Measurements from ENCODE around the gene RSPH9.

RSPH9 gene

DNA sequence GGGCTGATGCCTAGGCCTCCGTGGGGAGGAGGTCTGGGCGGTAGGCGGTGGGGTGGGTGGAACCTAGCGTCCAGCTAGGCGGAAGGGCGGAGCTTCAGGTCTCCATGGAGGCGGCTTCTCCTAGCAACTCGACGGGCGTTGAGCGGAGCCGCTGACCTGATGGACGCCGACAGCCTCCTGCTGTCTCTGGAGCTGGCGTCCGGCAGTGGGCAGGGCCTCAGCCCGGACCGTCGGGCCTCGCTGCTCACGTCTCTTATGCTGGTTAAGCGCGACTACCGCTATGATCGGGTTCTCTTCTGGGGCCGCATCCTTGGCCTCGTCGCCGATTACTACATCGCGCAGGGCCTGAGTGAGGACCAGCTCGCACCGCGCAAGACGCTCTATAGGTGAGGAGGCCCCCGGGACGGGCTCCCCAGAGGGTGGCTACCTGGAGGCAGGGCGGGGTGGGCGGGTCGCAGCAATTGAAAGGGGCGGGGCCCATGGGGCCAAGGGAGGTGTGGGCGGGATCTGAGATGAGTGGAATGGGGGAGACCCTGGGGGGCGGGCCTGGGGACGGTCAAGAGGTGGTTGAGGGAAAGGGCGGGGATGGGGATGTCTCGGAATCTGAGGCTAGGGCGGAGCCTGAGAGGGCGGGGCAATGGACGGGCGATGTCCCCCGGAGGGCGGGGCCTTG is at the start of gene RSPH9:
TSS of gene RSPH9 (plus strand) at position 97 of the 673 bp plus-strand sequence. CDS start at position 160, 63 bp downstream.
- DNase-seq, result no peak

DNA sequence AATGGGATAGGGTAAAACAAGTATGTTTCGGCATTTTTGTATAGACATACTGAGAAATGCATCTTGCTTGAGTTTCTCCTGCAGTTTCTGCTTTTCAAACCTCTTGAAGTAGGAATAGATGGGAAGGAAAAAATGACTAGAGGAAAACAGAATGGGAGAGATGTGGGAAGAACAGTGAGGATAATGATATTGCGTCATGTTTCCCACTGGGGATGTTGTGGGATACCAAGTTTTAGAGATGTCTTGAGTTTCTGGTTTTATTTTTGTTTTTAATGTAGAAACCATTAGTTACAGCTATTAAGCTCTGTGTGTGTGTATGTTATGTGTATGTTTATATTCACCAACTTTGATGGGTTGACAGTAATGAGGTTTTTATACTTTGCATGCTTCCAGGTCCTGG is 44.2 kb upstream of the RSPH9 start:
- DNase-seq, result no peak

DNA sequence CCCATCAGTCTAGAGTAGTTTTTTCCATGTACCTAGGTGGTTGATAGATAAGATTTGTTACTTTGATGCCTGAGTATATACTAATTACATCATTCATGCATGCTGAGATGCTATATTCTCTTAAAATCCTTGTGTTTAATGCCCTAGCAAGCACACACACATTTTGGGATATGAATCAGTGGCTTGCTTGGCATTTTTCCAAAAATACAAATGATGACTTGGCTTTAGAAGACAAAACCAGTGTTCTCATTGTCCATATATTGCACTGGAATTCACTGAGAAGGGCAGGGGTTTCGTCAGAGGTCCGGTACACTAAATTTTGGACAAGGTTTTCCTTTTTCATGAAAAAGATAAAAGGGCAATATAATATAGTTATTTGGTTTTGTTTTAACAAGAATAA is 40.7 kb upstream of the RSPH9 start:
- DNase-seq, result no peak

DNA sequence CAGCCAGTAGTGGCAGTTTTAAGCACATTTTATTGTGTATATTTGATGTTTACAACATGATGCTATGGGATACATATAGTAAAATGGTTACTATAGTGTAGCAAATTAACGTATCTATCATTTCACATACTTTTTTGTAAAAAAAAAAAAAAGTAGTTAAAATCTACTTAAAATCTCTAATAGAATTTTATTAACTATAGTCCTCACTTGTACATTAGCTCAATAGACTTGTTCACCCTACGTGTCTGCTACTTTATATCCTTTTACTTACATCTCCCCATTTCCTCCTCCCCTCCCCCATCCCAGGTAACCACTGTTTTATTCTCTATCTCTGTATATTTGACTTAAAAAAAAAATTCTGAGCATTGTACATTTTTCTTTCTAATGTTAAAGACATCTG is 38.8 kb upstream of the RSPH9 start:
- no peak for DNase-seq

GRCh38 chr6:43608310-43608763 is 36.5 kb upstream of the RSPH9 start:
- DNase-seq, result peak; percentile 65 to 70

GRCh38 chr6:43608807-43609206 is 36.0 kb upstream of the RSPH9 start:
- no peak for DNase-seq

- DNase-seq, result no peak
Observed at GRCh38 chr6:43609402-43609801, 35.4 kb upstream of the RSPH9 start.

DNA sequence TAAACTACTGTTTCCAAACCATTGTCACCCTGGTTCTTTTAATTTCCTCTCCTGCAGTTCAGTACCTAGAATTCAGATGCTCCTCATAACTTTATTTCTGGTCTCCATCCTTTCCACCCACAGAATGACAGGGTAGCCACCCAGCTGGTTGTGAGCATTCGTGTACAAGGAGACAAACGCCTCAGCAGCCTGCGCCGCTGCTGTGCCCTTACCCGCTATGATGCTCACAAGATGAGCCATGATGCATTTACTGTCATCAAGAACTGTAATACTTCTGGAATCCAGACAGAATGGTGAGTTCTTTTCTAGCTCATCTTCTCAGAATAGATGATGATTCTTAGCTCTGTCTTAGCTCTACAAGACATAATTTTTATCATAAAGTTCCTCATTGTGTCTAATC is 34.4 kb upstream of the RSPH9 start:
- no peak for DNase-seq

DNA sequence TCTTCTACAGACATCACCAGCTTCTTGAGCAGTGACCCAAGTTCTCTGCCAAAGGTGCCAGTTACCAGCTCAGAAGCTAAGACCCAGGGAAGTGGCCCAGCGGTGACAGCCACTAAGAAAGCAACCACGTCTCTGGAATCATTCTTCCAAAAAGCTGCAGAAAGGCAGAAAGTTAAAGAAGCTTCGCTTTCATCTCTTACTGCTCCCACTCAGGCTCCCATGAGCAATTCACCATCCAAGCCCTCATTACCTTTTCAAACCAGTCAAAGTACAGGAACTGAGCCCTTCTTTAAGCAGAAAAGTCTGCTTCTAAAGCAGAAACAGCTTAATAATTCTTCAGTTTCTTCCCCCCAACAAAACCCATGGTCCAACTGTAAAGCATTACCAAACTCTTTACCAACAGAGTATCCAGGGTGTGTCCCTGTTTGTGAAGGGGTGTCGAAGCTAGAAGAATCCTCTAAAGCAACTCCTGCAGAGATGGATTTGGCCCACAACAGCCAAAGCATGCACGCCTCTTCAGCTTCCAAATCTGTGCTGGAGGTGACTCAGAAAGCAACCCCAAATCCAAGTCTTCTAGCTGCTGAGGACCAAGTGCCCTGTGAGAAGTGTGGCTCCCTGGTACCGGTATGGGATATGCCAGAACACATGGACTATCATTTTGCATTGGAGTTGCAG is 31.0 kb upstream of the RSPH9 start:
- DNase-seq, result no peak

- no peak for DNase-seq
Observed at GRCh38 chr6:43614396-43614730, 30.5 kb upstream of the RSPH9 start.

- DNase-seq, result no peak
Observed at GRCh38 chr6:43616725-43617472, 27.9 kb upstream of the RSPH9 start.

- no peak for DNase-seq
Observed at GRCh38 chr6:43621078-43621835, 23.6 kb upstream of the RSPH9 start.

- DNase-seq, result no peak
Observed at GRCh38 chr6:43621836-43622180, 23.0 kb upstream of the RSPH9 start.

DNA sequence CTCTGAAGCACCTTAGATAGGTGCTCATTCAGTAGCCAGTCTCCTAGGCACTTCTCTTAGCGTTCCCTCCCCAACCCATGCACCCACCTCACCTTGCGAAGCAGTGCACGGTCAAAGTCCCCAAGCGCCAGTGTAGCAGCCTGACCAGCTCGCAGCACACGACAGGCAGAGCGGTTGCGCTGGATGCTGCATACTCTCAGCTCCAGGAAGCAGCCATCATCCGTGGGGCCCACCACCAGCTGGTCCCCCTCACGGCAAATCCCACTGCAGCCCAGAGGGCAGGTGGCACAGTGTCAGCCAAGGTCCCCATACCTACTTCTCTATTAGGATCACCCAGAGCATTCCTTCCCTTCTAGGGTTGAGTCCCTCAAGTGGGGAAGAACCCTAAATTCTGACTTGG is 22.3 kb upstream of the RSPH9 start:
- no peak for DNase-seq

DNA sequence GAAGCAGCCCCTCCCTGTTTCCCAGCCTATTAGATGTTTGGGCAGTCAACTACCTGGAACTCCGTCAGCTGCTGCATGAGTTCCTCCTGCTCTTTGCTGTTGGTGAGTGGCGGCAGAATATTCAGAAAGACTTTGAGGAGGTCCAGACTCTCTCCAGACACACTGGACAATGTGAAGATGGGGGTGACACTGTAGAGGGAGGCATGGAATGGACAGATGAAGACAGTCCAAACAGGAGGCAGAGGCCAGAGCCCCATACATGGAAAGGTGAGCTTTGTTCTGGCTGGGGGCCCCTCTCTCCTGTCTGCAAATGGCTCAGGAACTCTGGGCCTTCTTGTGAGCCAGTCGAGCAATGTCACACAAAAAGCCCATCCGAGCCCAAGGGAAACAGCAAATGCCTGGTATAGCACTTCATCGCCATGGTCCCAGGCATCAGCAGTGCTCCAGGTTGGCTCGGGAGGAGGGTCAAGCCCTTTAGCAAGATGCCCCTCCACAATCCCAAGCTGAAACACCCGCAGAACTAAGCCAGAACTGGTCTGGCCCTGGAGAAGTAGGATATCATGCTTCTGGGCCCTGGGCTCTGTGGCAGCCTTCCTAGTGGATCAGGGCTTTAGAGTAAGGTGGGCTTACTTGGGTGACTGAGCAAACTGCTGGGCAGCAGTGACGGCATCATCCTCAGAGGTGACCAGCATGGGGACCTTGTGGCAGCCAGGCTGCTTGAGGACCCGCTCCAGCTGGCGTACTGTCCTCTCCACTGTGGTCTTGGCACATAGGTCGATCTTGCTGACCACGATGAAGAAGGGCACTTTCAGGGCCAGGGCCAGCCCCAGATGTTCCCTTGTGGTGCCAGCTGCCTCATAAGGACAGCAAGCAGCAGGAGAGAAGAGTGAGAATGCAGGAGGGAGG is 20.7 kb upstream of the RSPH9 start:
- DNase-seq, result no peak

DNA sequence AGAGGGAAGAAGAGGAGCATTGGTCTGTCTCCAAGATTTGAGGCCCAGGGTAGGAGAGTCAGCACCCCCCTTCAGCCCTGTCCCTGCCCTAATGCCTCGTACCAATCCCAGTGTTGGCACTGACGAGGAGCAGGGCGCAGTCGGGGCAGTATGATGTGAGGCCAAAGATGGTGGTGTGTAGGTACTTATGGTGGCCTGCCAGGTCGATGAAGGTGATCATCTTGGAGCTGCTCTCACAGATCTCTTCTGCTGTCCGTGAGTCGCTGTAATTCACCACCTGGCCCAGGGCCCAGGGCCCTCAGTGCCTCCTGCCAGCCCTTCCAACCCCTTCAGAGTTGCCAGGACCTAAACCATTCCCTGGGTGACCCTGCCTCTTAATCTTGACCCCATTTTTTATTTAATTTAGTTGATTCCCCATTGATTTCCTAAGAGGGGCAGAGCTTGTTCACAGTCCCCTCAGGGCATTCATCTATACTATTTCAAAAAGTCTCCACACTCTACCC is 20.0 kb upstream of the RSPH9 start:
- no peak for DNase-seq

- DNase-seq, result no peak
Observed at GRCh38 chr6:43625393-43625992, 19.3 kb upstream of the RSPH9 start.

GRCh38 chr6:43627008-43627825 is 17.6 kb upstream of the RSPH9 start:
- DNase-seq, result peak; percentile 36 to 39

DNA sequence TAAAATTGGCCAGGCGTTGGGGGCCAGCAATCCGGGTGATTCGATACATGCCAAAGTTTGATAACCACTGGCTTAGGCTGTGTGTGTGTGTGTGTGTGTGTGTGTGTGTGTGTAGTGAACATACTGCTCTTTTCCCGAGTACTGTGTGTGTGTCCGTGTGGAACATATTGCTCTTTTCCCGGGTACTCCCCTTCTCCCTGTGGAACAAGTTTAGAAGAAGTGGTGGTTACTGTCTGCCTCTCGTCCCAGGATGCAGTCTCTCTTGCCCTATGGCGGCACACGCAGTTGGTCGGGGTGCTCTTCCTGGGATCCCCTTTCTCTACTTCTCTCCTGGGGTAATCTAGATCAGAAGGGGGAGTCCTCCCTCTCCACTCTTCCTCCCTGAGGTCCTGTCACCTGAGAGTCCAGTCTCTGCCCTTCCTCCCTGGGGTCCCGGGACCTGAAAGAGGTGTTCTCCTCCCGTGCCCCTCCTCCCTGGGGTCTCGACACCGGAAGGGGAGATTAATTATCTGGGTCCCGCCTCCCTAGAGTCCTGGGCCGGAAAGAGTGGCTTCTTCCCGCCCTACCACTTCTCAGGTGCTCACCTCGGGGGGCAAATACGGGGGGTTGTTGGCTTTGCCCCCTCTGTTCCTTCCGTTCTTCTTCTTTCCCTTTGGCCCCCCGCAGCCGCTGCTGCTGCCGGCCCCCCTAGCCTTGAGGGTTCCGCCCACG is 16.3 kb upstream of the RSPH9 start:
- peak; percentile 45 to 67 for DNase-seq

DNA sequence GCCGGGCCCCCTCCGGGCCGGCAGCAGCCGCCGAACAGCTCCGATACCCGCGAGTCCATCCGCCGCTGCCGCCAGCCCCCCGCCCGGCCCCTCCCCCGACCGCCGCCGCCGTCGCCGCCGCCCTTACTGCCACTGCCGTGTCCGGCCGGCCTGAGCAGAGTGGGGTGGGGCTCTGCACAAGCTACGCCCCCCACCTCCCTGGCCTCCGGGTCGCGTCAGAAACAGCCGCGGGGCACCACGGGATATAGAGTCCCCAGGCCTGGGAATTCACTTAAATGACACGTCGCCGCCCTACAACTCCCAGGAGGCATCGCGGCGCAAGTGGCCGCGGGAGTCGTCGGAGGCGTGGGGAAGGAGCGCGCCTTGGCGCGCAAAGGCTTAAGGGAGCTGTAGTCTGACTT is 15.7 kb upstream of the RSPH9 start, which contains the start of gene GTPBP2:
TSS of gene GTPBP2 (minus strand) at position 161 of the 401 bp plus-strand sequence. CDS start at position 59, 102 bp downstream.
- DNase-seq, result peak; percentile 98 to 99

Measured in NCI-H2081 (cell line).